GM06990 (cell line): ENCODE measurements around the gene RHOU.

Source experiments
- DNase-seq: peaks from one replicate; pipeline ENCODE4 v3.0.0-alpha.2; 2011; ENCODE audit not compliant: insufficient read length; ENCODE audit errors: extremely low read depth
- H3K27me3 ChIP-seq: replicated peaks from 2 replicates; pipeline ENCODE4 v1.6.0; 2011; ENCODE audit warnings: low read length; ENCODE audit not compliant: control insufficient read depth, insufficient read depth
- H3K36me3 ChIP-seq: 2 replicates; pipeline ENCODE4 v1.5.1; 2011; ENCODE audit warnings: low read length; ENCODE audit not compliant: control insufficient read depth, insufficient read depth
- H3K4me3 ChIP-seq: replicated peaks from 2 replicates; pipeline ENCODE4 v1.5.1; 2011; ENCODE audit warnings: low read depth, mild to moderate bottlenecking, control low read depth, low read length
- CTCF ChIP-seq: IDR thresholded peaks from 2 replicates; pipeline ENCODE4 v1.5.1; 2011; ENCODE audit warnings: low read length, control low read depth, mild to moderate bottlenecking, inconsistent platforms; ENCODE audit not compliant: insufficient read depth, poor library complexity, severe bottlenecking

RHOU gene

GRCh38 chr1:228765168-228765946 is 30.1 kb downstream of the RHOU start:
- H3K27me3 ChIP-seq: no peaks in the 10 kb centered on the region; the same call in 1 of the 2 replicates
- no peak for TF ChIP-seq CTCF
- no peak overlapping the region for H3K4me3 ChIP-seq
- no peak for DNase-seq
- no peaks in the 10 kb centered on the region for H3K36me3 ChIP-seq

GRCh38 chr1:228766788-228767187 is 31.5 kb downstream of the RHOU start:
- DNase-seq: no peak
- Histone ChIP-seq H3K4me3 (no peak overlapping the region), H3K27me3 (no peaks in the 10 kb centered on the region; the same call in 1 of the 2 replicates), H3K36me3 (no peaks in the 10 kb centered on the region)
- no peak for TF ChIP-seq CTCF

- no peak overlapping the region for H3K4me3 ChIP-seq
- no peaks in the 10 kb centered on the region for H3K36me3 ChIP-seq
- H3K27me3 ChIP-seq: no peaks in the 10 kb centered on the region; the same call in 1 of the 2 replicates
- no peak for TF ChIP-seq CTCF
- DNase-seq: no peak
Observed at GRCh38 chr1:228767636-228768354, 32.5 kb downstream of the RHOU start.

- DNase-seq: no peak
- H3K27me3 ChIP-seq: no peaks in the 10 kb centered on the region; the same call in 1 of the 2 replicates
Observed at GRCh38 chr1:228768355-228769000, 33.2 kb downstream of the RHOU start.

GRCh38 chr1:228770779-228771223 is 35.5 kb downstream of the RHOU start:
- no peaks in the 10 kb centered on the region for H3K36me3 ChIP-seq
- no peaks in the 10 kb centered on the region for H3K27me3 ChIP-seq
- no peak for TF ChIP-seq CTCF
- DNase-seq: no peak
- no peak overlapping the region for H3K4me3 ChIP-seq

More at GRCh38 chr1:228768355-228769000, 33.2 kb downstream of the RHOU start:
- Histone ChIP-seq H3K4me3 (no peak overlapping the region), H3K36me3 (no peaks in the 10 kb centered on the region)
- no peak for TF ChIP-seq CTCF
